Measurements from ENCODE around the gene TEAD4.

The TEAD4 gene

GRCh38 chr12:2973566-2973965 is 14.4 kb downstream of the TEAD4 start:
- no peak for ATAC-seq (replicated peaks)
- peak overlapping the region; percentile 38 for H3K27ac Mint-ChIP-seq
- no peak for DNase-seq
- no peaks in the 10 kb centered on the region for H3K4me1 Mint-ChIP-seq
- no peaks in the 10 kb centered on the region for H3K9me3 Mint-ChIP-seq
- peaks cover 0 to 6% of the 10 kb centered on the region in 2 donors for H3K27me3 Mint-ChIP-seq
- no peak overlapping the region for H3K4me3 Mint-ChIP-seq
- no peaks in the 10 kb centered on the region for H3K36me3 Mint-ChIP-seq

GRCh38 chr12:2974560-2974971 is 15.4 kb downstream of the TEAD4 start:
- Mint-ChIP-seq H3K4me1 (no peaks in the 10 kb centered on the region), H3K27me3 (peaks cover 0 to 6% of the 10 kb centered on the region in 2 donors), H3K9me3 (no peaks in the 10 kb centered on the region), H3K4me3 (no peak overlapping the region), H3K36me3 (no peaks in the 10 kb centered on the region), H3K27ac (no peak overlapping the region)
- DNase-seq (no peak), ATAC-seq (replicated peaks) (no peak)

DNA sequence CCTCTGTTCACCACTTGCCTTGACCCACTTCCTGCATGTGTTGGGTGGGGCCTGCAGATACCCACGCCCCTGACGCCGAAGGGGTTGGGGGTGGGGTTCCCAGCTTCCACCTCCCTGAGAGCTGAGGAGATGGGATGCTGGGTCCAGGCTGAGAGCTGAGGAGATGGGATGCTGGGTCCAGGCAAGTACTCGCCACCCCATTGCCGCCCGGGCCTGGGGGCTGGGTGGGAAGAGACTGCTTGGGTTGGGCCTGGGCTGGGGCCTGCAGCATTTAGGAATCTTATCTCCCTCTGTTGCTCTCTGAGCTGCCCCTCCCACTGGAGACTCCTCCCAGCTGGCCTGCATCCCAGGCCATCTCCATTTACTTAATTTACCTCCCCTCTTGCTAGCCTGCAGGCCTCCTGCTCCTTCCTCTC is 17.4 kb downstream of the TEAD4 start:
- ATAC-seq (replicated peaks) (no peak), DNase-seq (no peak)
- H3K4me1 Mint-ChIP-seq, result no peaks in the 10 kb centered on the region
- H3K4me3 Mint-ChIP-seq, result no peak overlapping the region
- no peak overlapping the region for H3K27ac Mint-ChIP-seq
- no peaks in the 10 kb centered on the region for H3K27me3 Mint-ChIP-seq
- H3K9me3 Mint-ChIP-seq, result no peaks in the 10 kb centered on the region
- H3K36me3 Mint-ChIP-seq, result no peaks in the 10 kb centered on the region

GRCh38 chr12:2977776-2978175 is 18.6 kb downstream of the TEAD4 start:
- ATAC-seq (replicated peaks) (no peak), DNase-seq (no peak)
- Mint-ChIP-seq H3K9me3 (no peaks in the 10 kb centered on the region), H3K27ac (no peak overlapping the region), H3K27me3 (no peaks in the 10 kb centered on the region), H3K36me3 (no peaks in the 10 kb centered on the region), H3K4me3 (no peak overlapping the region), H3K4me1 (no peaks in the 10 kb centered on the region)

GRCh38 chr12:2979806-2980205 is 20.6 kb downstream of the TEAD4 start:
- peaks cover 0 to 3% of the 10 kb centered on the region in 2 donors for H3K27me3 Mint-ChIP-seq
- H3K27ac Mint-ChIP-seq, result no peak overlapping the region
- H3K9me3 Mint-ChIP-seq, result no peaks in the 10 kb centered on the region
- ATAC-seq (replicated peaks) (no peak), DNase-seq (no peak)
- peaks cover 0 to 8% of the 10 kb centered on the region in 2 donors for H3K4me1 Mint-ChIP-seq
- no peaks in the 10 kb centered on the region for H3K36me3 Mint-ChIP-seq
- H3K4me3 Mint-ChIP-seq, result no peak overlapping the region

GRCh38 chr12:2980630-2981029 is 21.4 kb downstream of the TEAD4 start:
- Mint-ChIP-seq H3K4me1 (peaks cover 0 to 8% of the 10 kb centered on the region in 2 donors), H3K27me3 (peaks cover 0 to 3% of the 10 kb centered on the region in 2 donors), H3K36me3 (no peaks in the 10 kb centered on the region), H3K9me3 (no peaks in the 10 kb centered on the region), H3K27ac (no peak overlapping the region), H3K4me3 (no peak overlapping the region)
- ATAC-seq (replicated peaks), result no peak
- no peak for DNase-seq

DNA sequence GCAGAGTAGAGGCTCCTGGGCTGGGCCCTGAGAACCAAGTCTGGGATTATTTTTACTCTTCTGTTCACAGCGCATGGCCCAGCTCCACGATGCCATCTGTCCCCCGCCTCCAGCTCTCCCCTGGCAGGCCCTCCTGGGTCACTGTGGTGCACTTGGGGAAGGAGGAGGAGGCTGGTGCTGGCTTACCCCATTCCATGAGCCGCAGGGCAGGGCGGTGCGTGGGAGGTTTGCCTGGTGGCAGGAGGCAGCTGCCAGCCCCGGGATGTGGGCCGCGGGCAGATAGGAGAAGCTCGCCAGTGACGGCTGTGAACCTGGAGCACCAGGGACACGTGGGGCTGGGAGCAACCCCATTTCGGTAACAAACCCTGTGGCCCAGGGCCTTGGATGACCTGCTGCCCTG is 23.2 kb downstream of the TEAD4 start:
- Mint-ChIP-seq H3K27ac (no peak overlapping the region), H3K27me3 (peaks cover 0 to 3% of the 10 kb centered on the region in 2 donors), H3K4me1 (peaks cover 0 to 8% of the 10 kb centered on the region in 2 donors), H3K9me3 (no peaks in the 10 kb centered on the region), H3K36me3 (no peaks in the 10 kb centered on the region), H3K4me3 (no peak overlapping the region)
- no peak for DNase-seq
- ATAC-seq (replicated peaks), result no peak

- no peaks in the 10 kb centered on the region for H3K36me3 Mint-ChIP-seq
- DNase-seq (no peak), ATAC-seq (replicated peaks) (no peak)
- H3K4me1 Mint-ChIP-seq, result peaks cover 0 to 8% of the 10 kb centered on the region in 2 donors
- H3K9me3 Mint-ChIP-seq, result peaks cover 0 to 2% of the 10 kb centered on the region in 2 donors
- H3K27ac Mint-ChIP-seq, result no peak overlapping the region
- peaks cover 0 to 3% of the 10 kb centered on the region in 2 donors for H3K27me3 Mint-ChIP-seq
- no peak overlapping the region for H3K4me3 Mint-ChIP-seq
These were observed 25.1 kb downstream of the TEAD4 start for GRCh38 chr12:2984249-2984648.

GRCh38 chr12:2984698-2985097 is 25.5 kb downstream of the TEAD4 start:
- H3K9me3 Mint-ChIP-seq, result peaks cover 2 to 3% of the 10 kb centered on the region in 2 donors
- H3K27ac Mint-ChIP-seq, result no peak overlapping the region
- ATAC-seq (replicated peaks) (no peak), DNase-seq (no peak)
- no peak overlapping the region for H3K4me3 Mint-ChIP-seq
- H3K27me3 Mint-ChIP-seq, result peaks cover 0 to 3% of the 10 kb centered on the region in 2 donors
- no peaks in the 10 kb centered on the region for H3K36me3 Mint-ChIP-seq
- H3K4me1 Mint-ChIP-seq, result peaks cover 0 to 8% of the 10 kb centered on the region in 2 donors

- no peaks in the 10 kb centered on the region for H3K36me3 Mint-ChIP-seq
- no peak for DNase-seq
- H3K9me3 Mint-ChIP-seq, result peaks cover 5% of the 10 kb centered on the region in 2 donors
- no peak overlapping the region for H3K27ac Mint-ChIP-seq
- H3K4me3 Mint-ChIP-seq, result no peak overlapping the region
- no peak for ATAC-seq (replicated peaks)
- peaks cover 0 to 8% of the 10 kb centered on the region in 2 donors for H3K4me1 Mint-ChIP-seq
- H3K27me3 Mint-ChIP-seq, result peaks cover 0 to 3% of the 10 kb centered on the region in 2 donors
These were observed 27.7 kb downstream of the TEAD4 start for GRCh38 chr12:2986876-2987275.

- ATAC-seq (replicated peaks), result no peak
- Mint-ChIP-seq H3K4me1 (peaks cover 0 to 8% of the 10 kb centered on the region in 2 donors), H3K27me3 (peaks cover 0 to 3% of the 10 kb centered on the region in 2 donors), H3K27ac (no peak overlapping the region), H3K36me3 (no peaks in the 10 kb centered on the region), H3K4me3 (no peak overlapping the region), H3K9me3 (peaks cover 5% of the 10 kb centered on the region in 2 donors)
- DNase-seq, result no peak
These were observed 29.3 kb downstream of the TEAD4 start for GRCh38 chr12:2988494-2988893.

DNA sequence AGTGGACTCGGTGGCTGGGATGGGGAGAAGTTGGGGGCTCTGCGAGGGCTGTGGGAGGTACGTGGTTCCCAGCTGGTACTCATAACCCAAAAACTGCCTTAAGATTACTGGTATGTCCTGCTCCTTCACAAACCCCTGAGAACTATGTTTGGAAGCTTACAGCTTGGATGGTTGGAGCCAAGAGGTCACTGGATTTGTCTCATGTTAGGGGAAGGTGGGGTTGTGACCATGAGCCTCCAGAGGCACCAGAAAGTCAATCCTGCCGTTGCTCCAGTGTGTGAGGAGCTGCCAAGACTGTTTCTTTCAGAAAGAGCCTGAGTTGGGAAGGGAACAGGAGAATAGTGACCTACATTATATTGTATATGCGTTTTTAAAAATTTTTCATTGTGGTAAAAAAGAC is 33.5 kb downstream of the TEAD4 start:
- ATAC-seq (replicated peaks), result no peak
- no peak overlapping the region for H3K27ac Mint-ChIP-seq
- DNase-seq, result no peak
- no peaks in the 10 kb centered on the region for H3K4me1 Mint-ChIP-seq
- H3K4me3 Mint-ChIP-seq, result no peak overlapping the region
- no peaks in the 10 kb centered on the region for H3K36me3 Mint-ChIP-seq
- H3K27me3 Mint-ChIP-seq, result peaks cover 0 to 4% of the 10 kb centered on the region in 2 donors
- peaks cover 5% of the 10 kb centered on the region in 2 donors for H3K9me3 Mint-ChIP-seq

GRCh38 chr12:2997989-2998670 is 38.9 kb downstream of the TEAD4 start:
- DNase-seq (no peak), ATAC-seq (replicated peaks) (no peak)
- peaks cover 3 to 9% of the 10 kb centered on the region in 2 donors for H3K4me1 Mint-ChIP-seq
- H3K36me3 Mint-ChIP-seq, result no peaks in the 10 kb centered on the region
- H3K27ac Mint-ChIP-seq, result no peak overlapping the region
- H3K27me3 Mint-ChIP-seq, result peaks cover 0 to 4% of the 10 kb centered on the region in 2 donors
- no peak overlapping the region for H3K4me3 Mint-ChIP-seq
- no peaks in the 10 kb centered on the region for H3K9me3 Mint-ChIP-seq

GRCh38 chr12:2998789-2999264 is 39.6 kb downstream of the TEAD4 start:
- DNase-seq (no peak), ATAC-seq (replicated peaks) (no peak)
- Mint-ChIP-seq H3K4me3 (no peak overlapping the region), H3K36me3 (no peaks in the 10 kb centered on the region), H3K27me3 (peaks cover 0 to 2% of the 10 kb centered on the region in 2 donors), H3K27ac (no peak overlapping the region), H3K9me3 (no peaks in the 10 kb centered on the region), H3K4me1 (peaks cover 3 to 13% of the 10 kb centered on the region in 2 donors)

GRCh38 chr12:2999265-2999841 is 40.2 kb downstream of the TEAD4 start:
- H3K27me3 Mint-ChIP-seq, result peaks cover 0 to under 1% of the 10 kb centered on the region in 2 donors
- no peaks in the 10 kb centered on the region for H3K9me3 Mint-ChIP-seq
- ATAC-seq (replicated peaks) (no peak), DNase-seq (no peak)
- H3K36me3 Mint-ChIP-seq, result no peaks in the 10 kb centered on the region
- peaks cover 3 to 13% of the 10 kb centered on the region in 2 donors for H3K4me1 Mint-ChIP-seq
- no peak overlapping the region for H3K4me3 Mint-ChIP-seq
- no peak overlapping the region for H3K27ac Mint-ChIP-seq

Data from stimulated activated naive B cell treated with anti-CD40 and anti-IgM and Interleukin-4, amounts not matched to agents 10 μg/mL and 1 μg/mL and 100 μg/mL, for 72 hours (primary cell).